Ovary (tissue), 9 donors: ENCODE measurements around the gene TSSC4. TPM values are rescaled to one million over a fixed set of nuclear protein-coding genes. Genes with fewer than 3 reads are reported as not detected.

Experiments
- DNase-seq, 5 donors: peaks; one replicate each; pipeline ENCODE4 v3.0.0-alpha.2; 2019 to 2020
- H3K27ac ChIP-seq, 2 donors: fragments of 200-600 bp; one replicate each; pipeline versions ENCODE4 v1.5.1 to v1.8.0; 2019 to 2022
- H3K27me3 ChIP-seq: fragments of 200-600 bp; one replicate; pipeline ENCODE4 v1.8.0; 2022
- H3K36me3 ChIP-seq: fragments of 200-600 bp; sonication (generic); one replicate; pipeline ENCODE4 v1.5.1; 2019
- H3K4me1 ChIP-seq: one replicate; pipeline ENCODE4 v1.8.1; 2013; ENCODE audit warnings: mild to moderate bottlenecking, moderate library complexity; ENCODE audit not compliant: insufficient read depth
- H3K4me3 ChIP-seq: fragments of 200-600 bp; sonication (generic); one replicate; pipeline ENCODE4 v1.5.1; 2017
- H3K9me3 ChIP-seq, 2 donors: fragments of 200-600 bp in 1 of 2; sonication (generic) in 1 of 2; one replicate each; pipeline versions ENCODE4 v1.5.1 to v1.8.1; 2013 to 2019; ENCODE audit warnings: mild to moderate bottlenecking in 1 of 2, moderate library complexity in 1 of 2
- EP300 ChIP-seq: sonication (generic); formaldehyde crosslinking; IDR thresholded peaks from one replicate; pipeline ENCODE4 v1.6.1; 2017; ENCODE audit warnings: antibody characterized with exemption
- POLR2A ChIP-seq: fragments of 450-650 bp; IDR thresholded peaks from one replicate; pipeline ENCODE4 v1.6.1; 2017; ENCODE audit warnings: antibody characterized with exemption, mild to moderate bottlenecking, moderate library complexity
- WGBS, 3 donors: extraction: QIAGEN DNeasy Blood & Tissue Kit in 1 of 3; methylation state at CpG; one replicate each; pipeline versions ENCODE4 v1.1.5 to v1.1.7; 2013 to 2017; 5-methylcytosine and 5-hydroxymethylcytosine counted together
- intact Hi-C, 4 donors: fragments of 100-400 bp; cut with DNase I; formaldehyde crosslinking; loops; one replicate each; pipeline versions ENCODE4 v1.11.0 to v1.15.1; 2022 to 2023
- polyA plus RNA-seq, 2 donors: library from polyadenylated mRNA; stranded (reverse); fragments of 200-250 nt in 1 of 2; fragments of 350-450 nt in 1 of 2; fragmentation: Illumina TruSeq in 1 of 2; extraction: RNeasy Lipid Tissue Mini Kit (QIAGEN cat#74804) in 1 of 2; gene quantifications; one replicate each; pipeline ENCODE4 v1.2.3, GENCODE V29; 2013 to 2014
- total RNA-seq, 7 donors: library from RNA; depleted of rRNA in 2 of 7; stranded (reverse); fragments of >200 nt in 2 of 7; fragmentation: NEBNext Ultra II Directional in 3 of 7; extraction: Animal tissue kit (Norgen Biotek cat#: 25700) in 3 of 7; gene quantifications; one replicate each; pipeline versions ENCODE4 v1.1.0 to v1.2.4, GENCODE V29; 2016 to 2023
- TF ChIP-seq, protein P1 (sequence below), 3 donors: fragments of 450-650 bp in 2 of 3; fragments of 200-600 bp in 1 of 3; IDR thresholded peaks; one replicate each; pipeline versions ENCODE4 v1.5.1 to v1.8.0; 2016 to 2022; ENCODE audit warnings: antibody characterized with exemption in 3 of 3, mild to moderate bottlenecking in 1 of 3
- donor health status: DM: no; HTN: no; CAD: no; lungs with moderate emphysema.
- donor health status: DM: no; HTN: no; CAD: no.
- donor health status: Bipolar disorder and iron deficiency.
- donor health status: DM: yes; HTN: yes; CAD: no.
- donor health status: DM: no; HTN: no; CAD: no.
- donor health status: DM: yes; HTN: yes; CAD: no.

Gene TSSC4
- total and polyA plus RNA-seq, 9 donors = 1.3 to 73.4 (median 41.7) TPM

- Histone ChIP-seq H3K9me3 (no peaks in the 10 kb centered on the region), H3K27me3 (peaks cover 3% of the 10 kb centered on the region), H3K27ac (no peak within 1 kb of the TSS), H3K4me3 (peak within 1 kb of the TSS; percentile 8), H3K36me3 (no peaks in the 10 kb centered on the region), H3K4me1 (no peaks in the 10 kb centered on the region)
- no peak for TF ChIP-seq EP300
- TF ChIP-seq, protein P1, sequence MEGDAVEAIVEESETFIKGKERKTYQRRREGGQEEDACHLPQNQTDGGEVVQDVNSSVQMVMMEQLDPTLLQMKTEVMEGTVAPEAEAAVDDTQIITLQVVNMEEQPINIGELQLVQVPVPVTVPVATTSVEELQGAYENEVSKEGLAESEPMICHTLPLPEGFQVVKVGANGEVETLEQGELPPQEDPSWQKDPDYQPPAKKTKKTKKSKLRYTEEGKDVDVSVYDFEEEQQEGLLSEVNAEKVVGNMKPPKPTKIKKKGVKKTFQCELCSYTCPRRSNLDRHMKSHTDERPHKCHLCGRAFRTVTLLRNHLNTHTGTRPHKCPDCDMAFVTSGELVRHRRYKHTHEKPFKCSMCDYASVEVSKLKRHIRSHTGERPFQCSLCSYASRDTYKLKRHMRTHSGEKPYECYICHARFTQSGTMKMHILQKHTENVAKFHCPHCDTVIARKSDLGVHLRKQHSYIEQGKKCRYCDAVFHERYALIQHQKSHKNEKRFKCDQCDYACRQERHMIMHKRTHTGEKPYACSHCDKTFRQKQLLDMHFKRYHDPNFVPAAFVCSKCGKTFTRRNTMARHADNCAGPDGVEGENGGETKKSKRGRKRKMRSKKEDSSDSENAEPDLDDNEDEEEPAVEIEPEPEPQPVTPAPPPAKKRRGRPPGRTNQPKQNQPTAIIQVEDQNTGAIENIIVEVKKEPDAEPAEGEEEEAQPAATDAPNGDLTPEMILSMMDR (IDR thresholded peaks at IDR 0.05) = no peak
- no peak for TF ChIP-seq POLR2A
- no peak for DNase-seq
- WGBS, 3 donors = 0 to 7% (median 4%) methylated on average over 13 to 63 of the region's 64 CpGs
- intact Hi-C loops = no loop called here
Observed at GRCh38 chr11:2443881-2444820, 43.6 kb downstream of the TSSC4 start, which contains the start of gene TRPM5. TSS of gene TRPM5 (minus strand) at chr11:2444514. CDS start at chr11:2423036, 21,478 bp downstream.

GRCh38 chr11:2444821-2445745 is 44.5 kb downstream of the TSSC4 start, which contains the start of gene KCNQ1:
TSS of gene KCNQ1 (plus strand) at chr11:2445008. CDS start at chr11:2445099, 91 bp downstream.
- DNase-seq = peak in 1 of 5 donors; percentile 6
- Histone ChIP-seq H3K27ac (no peak within 1 kb of the TSS), H3K27me3 (peaks cover 3% of the 10 kb centered on the region), H3K36me3 (no peaks in the 10 kb centered on the region), H3K4me1 (no peaks in the 10 kb centered on the region), H3K9me3 (no peaks in the 10 kb centered on the region), H3K4me3 (peak within 1 kb of the TSS; percentile 8)
- no peak for TF ChIP-seq EP300
- intact Hi-C loops = no loop called here
- WGBS, 3 donors = 2 to 5% (median 3%) methylated on average over 54 to 115 of the region's 116 CpGs

- peak in 1 of 5 donors; percentile 13 for DNase-seq
- TF ChIP-seq EP300 (no peak), POLR2A (no peak)
- TF ChIP-seq, protein P1 (IDR thresholded peaks at IDR 0.05) = no peak
- Histone ChIP-seq H3K27ac (no peak overlapping the region), H3K27me3 (peaks cover 3% of the 10 kb centered on the region), H3K4me1 (no peaks in the 10 kb centered on the region), H3K4me3 (no peak overlapping the region), H3K36me3 (no peaks in the 10 kb centered on the region), H3K9me3 (no peaks in the 10 kb centered on the region)
- WGBS, 3 donors = 50 to 63% (median 62%) methylated on average over 16 to 23 of the region's 23 CpGs
- intact Hi-C loops = no loop called here
Observed at GRCh38 chr11:2445746-2446551, 45.4 kb downstream of the TSSC4 start.

GRCh38 chr11:2446590-2447252 is 46.2 kb downstream of the TSSC4 start:
- DNase-seq = peak in 1 of 5 donors; percentile 8
- intact Hi-C loops = no loop called here
- 81 to 84% (median 82%) methylated on average over 13 to 15 of the region's 15 CpGs for WGBS, 3 donors
- Histone ChIP-seq H3K36me3 (no peaks in the 10 kb centered on the region), H3K9me3 (no peaks in the 10 kb centered on the region), H3K4me3 (no peak overlapping the region), H3K27me3 (peaks cover 3% of the 10 kb centered on the region), H3K4me1 (no peaks in the 10 kb centered on the region), H3K27ac (no peak overlapping the region)
- no peak for TF ChIP-seq POLR2A
- TF ChIP-seq, protein P1 (IDR thresholded peaks at IDR 0.05) = no peak
- no peak for TF ChIP-seq EP300
